Measurements from ENCODE around the gene PSMB7.

DNA sequence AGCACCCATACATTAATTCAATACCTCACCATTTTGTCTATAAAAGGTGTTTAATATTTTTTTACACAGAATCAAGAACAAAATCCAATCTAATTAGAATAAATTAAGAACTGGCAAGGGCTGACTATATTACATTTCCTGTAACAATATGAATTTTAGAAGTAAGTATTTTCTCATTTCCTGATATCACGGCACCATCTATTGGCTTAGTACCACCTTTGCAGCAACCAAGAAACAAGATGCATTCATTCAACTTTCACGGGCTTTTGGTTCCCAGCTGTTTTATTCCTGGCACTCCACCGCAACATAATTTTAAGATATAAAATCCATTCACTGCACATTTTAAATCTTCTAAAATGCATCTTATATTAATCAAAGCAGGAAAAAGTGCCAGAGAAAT lies 20.6 kb downstream of the PSMB7 start:
- TF ChIP-seq, protein P1, sequence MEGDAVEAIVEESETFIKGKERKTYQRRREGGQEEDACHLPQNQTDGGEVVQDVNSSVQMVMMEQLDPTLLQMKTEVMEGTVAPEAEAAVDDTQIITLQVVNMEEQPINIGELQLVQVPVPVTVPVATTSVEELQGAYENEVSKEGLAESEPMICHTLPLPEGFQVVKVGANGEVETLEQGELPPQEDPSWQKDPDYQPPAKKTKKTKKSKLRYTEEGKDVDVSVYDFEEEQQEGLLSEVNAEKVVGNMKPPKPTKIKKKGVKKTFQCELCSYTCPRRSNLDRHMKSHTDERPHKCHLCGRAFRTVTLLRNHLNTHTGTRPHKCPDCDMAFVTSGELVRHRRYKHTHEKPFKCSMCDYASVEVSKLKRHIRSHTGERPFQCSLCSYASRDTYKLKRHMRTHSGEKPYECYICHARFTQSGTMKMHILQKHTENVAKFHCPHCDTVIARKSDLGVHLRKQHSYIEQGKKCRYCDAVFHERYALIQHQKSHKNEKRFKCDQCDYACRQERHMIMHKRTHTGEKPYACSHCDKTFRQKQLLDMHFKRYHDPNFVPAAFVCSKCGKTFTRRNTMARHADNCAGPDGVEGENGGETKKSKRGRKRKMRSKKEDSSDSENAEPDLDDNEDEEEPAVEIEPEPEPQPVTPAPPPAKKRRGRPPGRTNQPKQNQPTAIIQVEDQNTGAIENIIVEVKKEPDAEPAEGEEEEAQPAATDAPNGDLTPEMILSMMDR (conservative IDR thresholded peaks at IDR 0.05; ENCODE audit: low read length): peak; percentile 60
- no peak for TF ChIP-seq EZH2phosphoT487 (IDR thresholded peaks at IDR 0.05; ENCODE audit: borderline replicate concordance)
